Gastrocnemius medialis (tissue), 4 donors: ENCODE results near the gene KIF5A.
A peak's percentile ranks its signal among the peaks of the same experiment; 100 is the strongest.

ENCODE experiments used
- POLR2A ChIP-seq, 2 donors: fragments of 450-650 bp; IDR thresholded peaks; one replicate each; pipeline ENCODE4 v1.6.1; 2017; ENCODE audit warnings: antibody characterized with exemption in 2 of 2, mild to moderate bottlenecking in 2 of 2, moderate library complexity in 2 of 2
- TF ChIP-seq, protein P1 (sequence below), 5 experiments: fragments of 450-650 bp in 3 of 5; fragments of 200-600 bp in 2 of 5; sonication (generic) in 2 of 5; IDR thresholded peaks in 4 of 5; conservative IDR thresholded peaks in 1 of 5; 1 replicate in 4 of 5; 2 replicates in 1 of 5; pipeline ENCODE4 v1.5.1; 2016 to 2019; ENCODE audit warnings: antibody characterized with exemption in 5 of 5, mild to moderate bottlenecking in 3 of 5, moderate library complexity in 3 of 5

DNA sequence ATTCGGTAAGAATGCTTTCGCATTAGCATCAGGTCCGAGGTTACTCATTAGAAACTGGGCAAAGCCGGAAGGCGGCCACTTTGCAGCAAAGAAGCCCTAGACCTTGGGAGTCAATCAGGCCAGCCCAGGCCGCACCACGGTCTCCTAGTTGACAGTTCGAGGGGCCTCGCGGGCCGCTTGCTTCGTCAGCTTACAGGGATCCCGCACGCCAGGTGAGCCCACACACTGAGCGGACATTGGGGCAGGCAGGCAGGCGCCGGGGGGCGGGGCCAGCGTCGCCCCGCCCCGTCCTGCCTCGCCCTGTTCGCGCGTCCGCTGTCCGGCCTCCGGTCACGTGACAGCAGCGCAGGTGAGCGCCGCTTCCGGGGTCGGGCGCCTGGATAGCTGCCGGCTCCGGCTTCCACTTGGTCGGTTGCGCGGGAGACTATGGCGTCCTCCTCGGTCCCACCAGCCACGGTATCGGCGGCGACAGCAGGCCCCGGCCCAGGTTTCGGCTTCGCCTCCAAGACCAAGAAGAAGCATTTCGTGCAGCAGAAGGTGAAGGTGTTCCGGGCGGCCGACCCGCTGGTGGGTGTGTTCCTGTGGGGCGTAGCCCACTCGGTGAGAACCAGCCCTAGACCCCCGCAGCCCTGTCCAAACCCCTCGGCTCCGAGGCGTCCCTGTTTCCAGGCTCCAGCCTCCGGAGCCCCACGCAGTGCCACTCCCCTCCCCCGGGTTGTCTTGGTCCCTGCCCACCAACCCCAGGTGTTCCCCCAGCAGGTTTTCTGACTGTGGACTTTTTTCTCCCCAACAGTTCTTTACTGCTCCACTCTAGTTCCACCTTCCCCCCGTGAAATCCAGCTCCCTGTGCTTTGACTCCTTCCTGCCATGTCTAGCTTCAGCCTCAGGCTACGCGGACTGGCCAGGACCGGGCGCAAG is 41.3 kb downstream of the KIF5A start, which contains the start of gene PIP4K2C:
- TF ChIP-seq, protein P1, sequence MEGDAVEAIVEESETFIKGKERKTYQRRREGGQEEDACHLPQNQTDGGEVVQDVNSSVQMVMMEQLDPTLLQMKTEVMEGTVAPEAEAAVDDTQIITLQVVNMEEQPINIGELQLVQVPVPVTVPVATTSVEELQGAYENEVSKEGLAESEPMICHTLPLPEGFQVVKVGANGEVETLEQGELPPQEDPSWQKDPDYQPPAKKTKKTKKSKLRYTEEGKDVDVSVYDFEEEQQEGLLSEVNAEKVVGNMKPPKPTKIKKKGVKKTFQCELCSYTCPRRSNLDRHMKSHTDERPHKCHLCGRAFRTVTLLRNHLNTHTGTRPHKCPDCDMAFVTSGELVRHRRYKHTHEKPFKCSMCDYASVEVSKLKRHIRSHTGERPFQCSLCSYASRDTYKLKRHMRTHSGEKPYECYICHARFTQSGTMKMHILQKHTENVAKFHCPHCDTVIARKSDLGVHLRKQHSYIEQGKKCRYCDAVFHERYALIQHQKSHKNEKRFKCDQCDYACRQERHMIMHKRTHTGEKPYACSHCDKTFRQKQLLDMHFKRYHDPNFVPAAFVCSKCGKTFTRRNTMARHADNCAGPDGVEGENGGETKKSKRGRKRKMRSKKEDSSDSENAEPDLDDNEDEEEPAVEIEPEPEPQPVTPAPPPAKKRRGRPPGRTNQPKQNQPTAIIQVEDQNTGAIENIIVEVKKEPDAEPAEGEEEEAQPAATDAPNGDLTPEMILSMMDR (IDR thresholded peaks at IDR 0.05 in 4 of 5, conservative IDR thresholded peaks at IDR 0.05 in 1 of 5) = no peak
- peak in 1 of 2 donors; percentile 37 for TF ChIP-seq POLR2A (IDR thresholded peaks at IDR 0.05)
